ENCODE data around the gene LAMA2.

DNA sequence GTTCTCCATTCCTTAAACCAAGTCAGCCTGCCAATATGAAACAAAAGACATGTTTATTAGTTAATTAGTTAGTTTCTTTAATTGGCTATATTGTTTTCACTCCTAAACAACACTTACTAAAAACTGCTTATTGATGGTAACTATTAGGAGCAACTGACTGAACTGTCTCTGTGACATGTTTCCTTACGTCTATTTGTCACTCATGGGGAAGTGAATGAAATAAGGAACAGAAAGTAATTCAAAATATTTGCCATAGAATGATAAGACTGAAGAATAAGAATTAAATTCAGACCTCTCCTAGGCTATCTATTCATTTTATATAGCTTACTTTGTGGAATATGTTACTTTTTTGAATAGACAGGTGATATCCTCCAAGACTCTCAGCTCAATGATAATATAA, 217.2 kb downstream of the LAMA2 start:
- TF ChIP-seq, protein P1, sequence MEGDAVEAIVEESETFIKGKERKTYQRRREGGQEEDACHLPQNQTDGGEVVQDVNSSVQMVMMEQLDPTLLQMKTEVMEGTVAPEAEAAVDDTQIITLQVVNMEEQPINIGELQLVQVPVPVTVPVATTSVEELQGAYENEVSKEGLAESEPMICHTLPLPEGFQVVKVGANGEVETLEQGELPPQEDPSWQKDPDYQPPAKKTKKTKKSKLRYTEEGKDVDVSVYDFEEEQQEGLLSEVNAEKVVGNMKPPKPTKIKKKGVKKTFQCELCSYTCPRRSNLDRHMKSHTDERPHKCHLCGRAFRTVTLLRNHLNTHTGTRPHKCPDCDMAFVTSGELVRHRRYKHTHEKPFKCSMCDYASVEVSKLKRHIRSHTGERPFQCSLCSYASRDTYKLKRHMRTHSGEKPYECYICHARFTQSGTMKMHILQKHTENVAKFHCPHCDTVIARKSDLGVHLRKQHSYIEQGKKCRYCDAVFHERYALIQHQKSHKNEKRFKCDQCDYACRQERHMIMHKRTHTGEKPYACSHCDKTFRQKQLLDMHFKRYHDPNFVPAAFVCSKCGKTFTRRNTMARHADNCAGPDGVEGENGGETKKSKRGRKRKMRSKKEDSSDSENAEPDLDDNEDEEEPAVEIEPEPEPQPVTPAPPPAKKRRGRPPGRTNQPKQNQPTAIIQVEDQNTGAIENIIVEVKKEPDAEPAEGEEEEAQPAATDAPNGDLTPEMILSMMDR (IDR thresholded peaks at IDR 0.05) = no peak
- TF ChIP-seq POLR2A (IDR thresholded peaks at IDR 0.05) = no peak

Measured in right lobe of liver (tissue), 4 donors.